ENCODE measurements around the gene NIPAL3.
"Not testable (repeated sequence)": the region's sequence is repeated elsewhere in the genome, so short reads cannot be mapped to it uniquely, and the experiment has no call there.

NIPAL3 gene

DNA sequence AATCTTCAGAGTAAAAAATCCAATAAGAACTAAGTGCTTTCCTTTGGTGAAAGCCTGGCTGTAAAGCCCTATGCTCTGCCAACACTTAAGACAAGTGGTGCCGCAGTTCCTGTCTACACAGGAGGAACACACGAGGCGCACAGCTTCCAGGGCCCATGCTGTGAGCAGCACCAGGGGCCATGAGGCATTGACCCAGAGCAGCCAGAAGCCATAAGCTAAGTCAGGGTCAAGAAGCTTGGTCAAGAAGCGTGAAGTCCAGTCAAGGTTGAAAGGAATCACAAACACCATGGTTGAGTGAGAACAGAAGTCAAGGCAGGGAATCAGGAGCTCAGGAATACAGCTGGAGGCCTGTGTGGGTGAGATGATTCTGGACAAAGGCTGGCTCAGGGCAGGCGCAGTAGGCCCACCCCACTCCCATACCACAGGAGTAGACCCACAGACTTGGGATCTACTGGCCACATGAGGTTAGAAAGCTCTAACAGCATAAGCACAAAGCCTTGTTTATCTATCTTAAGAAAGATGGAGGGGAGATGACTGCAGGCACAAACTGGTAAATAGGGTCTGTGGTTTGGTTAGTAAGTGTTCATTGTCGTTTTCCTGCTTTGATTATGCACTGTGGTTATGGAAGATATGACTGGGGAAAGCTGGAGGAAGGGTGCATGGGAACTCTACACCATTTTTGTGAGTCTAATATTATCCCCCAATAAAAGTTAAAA is 44.1 kb downstream of the NIPAL3 start:
- DNase-seq (ENCODE audit: low spot score): no peak

GRCh38 chr1:24462128-24462527 is 46.5 kb downstream of the NIPAL3 start:
- DNase-seq (ENCODE audit: low spot score): not testable (repeated sequence)

DNA sequence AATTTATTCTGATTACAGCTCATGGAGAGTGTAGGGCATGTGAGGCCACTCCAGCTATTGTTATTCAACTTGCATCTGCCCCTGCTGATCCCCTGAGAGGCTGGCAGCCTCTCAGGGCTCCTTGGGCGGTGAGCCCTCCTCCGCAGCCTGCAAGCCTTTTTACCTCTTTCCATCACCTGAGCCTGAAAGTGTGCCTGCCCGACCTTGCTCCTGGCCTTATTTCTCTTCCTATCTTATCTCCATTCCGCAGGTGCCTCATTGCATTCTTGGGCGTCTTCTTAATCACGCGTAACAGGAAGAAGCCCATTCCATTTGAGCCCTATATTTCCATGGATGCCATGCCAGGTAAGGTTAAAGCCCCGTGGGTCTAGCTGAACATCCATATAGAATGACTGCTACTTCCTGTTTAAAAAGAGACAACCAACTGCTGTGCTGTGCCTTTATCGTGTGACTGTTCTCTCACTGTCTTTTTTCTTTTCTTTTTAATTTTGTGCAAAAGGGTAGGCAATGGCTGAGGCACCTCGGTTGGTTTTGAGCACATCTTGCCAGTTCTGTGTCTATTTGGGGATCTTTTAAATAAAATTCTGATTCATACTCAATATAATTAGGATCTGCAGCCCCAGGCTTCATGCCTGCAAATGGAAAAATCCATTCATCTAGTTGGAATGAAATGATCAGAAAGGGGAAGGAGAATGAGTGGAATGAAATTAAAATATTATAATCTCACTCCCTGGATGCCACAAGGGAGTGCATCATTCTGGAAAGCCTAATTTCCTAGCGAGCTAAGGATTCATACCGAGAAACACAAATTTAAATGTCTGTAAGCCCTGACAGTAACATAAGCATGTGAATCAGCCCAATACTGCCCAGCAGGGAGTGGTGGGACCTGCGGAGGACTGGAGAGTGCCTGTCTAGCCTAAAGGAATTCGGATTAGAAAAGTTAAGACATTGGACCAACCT is 48.5 kb downstream of the NIPAL3 start:
- DNase-seq (ENCODE audit: low spot score): peak; percentile 56

DNA sequence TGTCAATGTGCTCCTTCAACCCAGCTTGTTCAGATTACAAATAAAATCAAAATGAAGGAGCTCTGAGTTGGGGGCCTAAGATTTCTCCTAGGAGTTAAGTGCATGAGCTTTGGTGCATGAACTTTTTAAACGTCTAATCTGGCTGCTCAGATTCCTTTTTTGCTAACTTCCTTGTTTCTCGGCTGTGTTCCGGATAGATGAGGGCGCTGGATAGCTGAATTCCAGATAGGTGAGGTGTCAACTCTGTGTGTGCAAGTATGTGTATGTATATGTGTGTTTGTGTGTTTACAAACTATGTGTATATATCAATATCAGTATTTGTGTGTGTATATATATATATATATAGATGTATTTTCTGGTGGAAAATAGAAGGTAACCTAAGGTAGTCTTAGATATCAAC is 49.5 kb downstream of the NIPAL3 start:
- DNase-seq (ENCODE audit: low spot score): no peak

- no peak for DNase-seq (ENCODE audit: low spot score)
These were observed 50.0 kb downstream of the NIPAL3 start for GRCh38 chr1:24465638-24466037.

DNA sequence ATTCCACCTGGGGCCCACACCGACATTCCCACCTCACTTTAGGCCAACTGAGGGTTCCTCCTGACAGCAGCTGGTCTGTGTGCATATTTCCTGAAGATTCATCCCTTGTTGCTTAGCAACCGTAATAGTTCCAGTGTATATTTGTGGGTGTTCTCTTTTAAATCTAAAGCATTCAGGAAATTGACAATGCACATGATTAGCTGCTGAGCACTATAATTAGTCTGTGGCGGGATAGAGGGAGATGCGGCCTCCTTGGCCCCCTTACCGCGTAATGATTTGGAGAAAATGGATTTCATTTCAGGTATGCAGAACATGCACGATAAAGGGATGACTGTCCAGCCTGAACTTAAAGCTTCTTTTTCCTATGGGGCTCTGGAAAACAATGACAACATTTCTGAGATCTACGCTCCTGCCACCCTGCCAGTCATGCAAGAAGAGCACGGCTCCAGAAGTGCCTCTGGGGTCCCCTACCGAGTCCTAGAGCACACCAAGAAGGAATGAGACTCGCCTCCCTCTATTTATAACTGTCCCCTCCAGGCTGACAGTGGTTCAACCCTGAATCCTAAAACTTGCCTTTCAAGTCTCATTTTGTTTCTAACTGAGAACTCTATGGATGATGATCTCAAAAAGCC is 53.2 kb downstream of the NIPAL3 start:
- no peak for DNase-seq (ENCODE audit: low spot score)

DNA sequence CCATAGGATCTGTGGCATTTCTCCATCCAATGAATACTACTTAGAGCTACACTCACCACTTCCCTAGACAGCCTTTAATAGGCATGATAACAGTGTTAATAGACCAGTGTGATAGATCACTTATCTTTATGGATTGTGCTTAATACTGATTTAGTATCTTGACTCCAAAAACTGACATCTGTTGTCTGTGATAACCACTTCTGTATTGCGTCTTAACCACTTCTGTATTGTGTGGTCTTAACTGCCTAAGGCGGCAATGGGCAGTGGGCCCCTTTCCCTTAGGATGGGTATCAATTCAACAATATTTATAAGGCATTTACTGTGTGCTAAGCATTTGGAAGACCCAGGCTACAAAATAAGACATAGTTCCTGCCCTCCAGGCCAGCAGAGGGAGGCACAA is 55.0 kb downstream of the NIPAL3 start:
- DNase-seq (ENCODE audit: low spot score): no peak

GRCh38 chr1:24472527-24473251 is 57.1 kb downstream of the NIPAL3 start:
- DNase-seq (ENCODE audit: low spot score): no peak

GRCh38 chr1:24474193-24474592 is 58.6 kb downstream of the NIPAL3 start:
- no peak for DNase-seq (ENCODE audit: low spot score)

- no peak for DNase-seq (ENCODE audit: low spot score)
These were observed 60.1 kb downstream of the NIPAL3 start for GRCh38 chr1:24475700-24476099.

- no peak for DNase-seq (ENCODE audit: low spot score)
These were observed 61.0 kb downstream of the NIPAL3 start for GRCh38 chr1:24476571-24476970.

- DNase-seq (ENCODE audit: low spot score): no peak
These were observed 61.7 kb downstream of the NIPAL3 start for GRCh38 chr1:24477309-24477708.

DNA sequence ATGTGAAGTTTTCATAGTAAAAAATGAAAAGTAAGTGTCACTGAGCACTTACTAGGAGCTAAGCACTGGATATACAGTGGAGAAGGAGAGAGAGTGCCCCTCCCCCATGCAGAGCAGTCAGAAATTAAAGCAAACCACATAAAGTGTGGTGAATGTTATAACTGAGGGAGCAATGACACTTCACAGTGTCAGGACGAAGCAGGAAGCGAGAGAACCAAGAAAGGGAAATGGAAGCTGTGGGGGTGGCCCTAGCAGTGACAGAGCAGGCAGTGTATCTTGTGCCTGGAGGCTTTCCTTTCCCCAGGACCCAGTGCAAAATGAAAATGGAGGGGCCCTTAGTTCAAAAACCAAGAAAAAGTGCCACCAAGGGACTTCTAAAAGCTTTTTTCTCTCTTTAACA is 65.5 kb downstream of the NIPAL3 start:
- DNase-seq (ENCODE audit: low spot score): no peak

DNA sequence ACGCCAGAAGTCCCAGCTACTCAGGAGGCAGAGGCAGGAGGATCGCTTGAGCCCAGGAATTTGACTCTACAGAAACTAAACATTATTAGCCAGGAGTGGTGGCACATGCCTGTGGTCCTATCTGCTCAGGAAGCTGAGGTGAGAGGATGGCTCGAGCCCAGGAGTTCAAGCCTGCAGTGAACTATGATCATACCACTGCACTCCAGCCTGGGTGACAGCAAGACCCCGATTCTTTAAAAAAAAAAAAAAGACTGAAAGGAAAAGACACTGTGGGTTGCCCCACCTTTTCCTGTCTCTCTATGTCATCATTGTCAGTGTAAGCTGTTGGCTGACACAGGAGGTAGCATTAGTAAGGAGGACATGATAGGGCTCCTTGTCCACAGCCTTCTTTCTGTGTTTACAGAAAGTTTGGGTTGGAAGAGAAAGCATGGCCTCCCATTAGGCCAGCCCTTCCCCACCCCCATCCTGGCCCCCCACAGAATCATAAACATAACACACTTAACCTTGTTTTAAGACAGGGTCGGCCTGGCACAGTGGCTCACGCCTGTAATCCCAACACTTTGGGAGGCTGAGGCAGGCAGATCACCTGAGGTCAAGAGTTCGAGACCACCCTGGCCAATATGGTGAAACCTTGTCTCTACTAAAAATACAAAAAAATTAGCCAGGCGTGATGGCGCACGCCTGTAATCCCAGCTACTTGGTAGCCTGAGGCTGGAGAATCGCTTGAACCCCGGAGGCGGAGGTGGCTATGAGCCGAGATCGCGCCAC is 66.4 kb downstream of the NIPAL3 start:
- no peak for DNase-seq (ENCODE audit: low spot score)

GRCh38 chr1:24483441-24483840 is 67.8 kb downstream of the NIPAL3 start:
- DNase-seq (ENCODE audit: low spot score): no peak

DNA sequence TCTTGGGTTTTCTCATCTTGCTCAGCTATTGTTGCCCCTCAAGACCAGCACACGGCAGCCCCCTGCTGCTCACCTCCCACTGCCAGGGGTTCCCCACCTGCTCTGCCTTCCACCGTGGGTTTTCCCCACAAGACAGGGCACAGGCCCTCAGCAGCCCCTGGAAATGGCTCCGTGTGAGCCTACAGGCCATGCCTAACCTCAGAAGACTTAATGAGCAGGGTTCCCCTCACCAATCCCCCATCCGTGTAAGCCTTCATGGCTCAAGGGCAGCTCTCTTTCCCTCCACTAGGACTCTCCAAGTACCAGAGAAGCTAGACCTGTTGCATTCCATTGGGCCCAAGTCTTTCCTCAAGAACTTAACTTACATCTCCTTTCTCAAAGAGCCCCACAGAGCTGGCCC is 68.6 kb downstream of the NIPAL3 start:
- no peak for DNase-seq (ENCODE audit: low spot score)

GRCh38 chr1:24486331-24487065 is 70.9 kb downstream of the NIPAL3 start:
- DNase-seq (ENCODE audit: low spot score): no peak

DNA sequence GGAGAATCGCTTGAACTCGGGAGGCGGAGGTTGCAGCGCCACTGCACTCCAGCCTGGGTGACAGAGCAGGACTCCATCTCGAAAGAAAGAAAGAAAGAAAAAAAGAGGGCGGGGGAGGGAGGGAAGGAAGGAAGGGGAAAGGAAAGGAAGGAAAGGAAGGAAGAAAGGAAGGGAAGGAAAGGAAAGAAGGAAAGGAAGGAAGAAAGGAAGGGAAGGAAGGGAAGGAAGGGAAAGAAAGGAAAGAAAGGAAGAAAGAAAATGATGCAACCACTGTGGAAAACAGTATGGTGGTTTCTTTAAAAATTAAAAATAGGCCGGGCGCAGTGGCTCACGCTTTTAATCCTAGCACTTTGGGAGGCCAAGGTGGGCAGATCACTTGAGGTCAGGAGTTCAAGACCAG is 71.9 kb downstream of the NIPAL3 start:
- DNase-seq (ENCODE audit: low spot score): no peak

GRCh38 chr1:24488159-24488558 is 72.6 kb downstream of the NIPAL3 start:
- DNase-seq (ENCODE audit: low spot score): not testable (repeated sequence)

GRCh38 chr1:24489674-24490073 is 74.1 kb downstream of the NIPAL3 start:
- DNase-seq (ENCODE audit: low spot score): no peak

All from GM03348 (cell line).